HT-29 (cell line): ENCODE data around the gene LHFPL3. TPM values are rescaled to one million over a fixed set of nuclear protein-coding genes. Genes with fewer than 3 reads are reported as not detected.
"Not testable (repeated sequence)": the region's sequence is repeated elsewhere in the genome, so short reads cannot be mapped to it uniquely, and the experiment has no call there.

Experiments used
- DNase-seq: peaks from one replicate; pipeline ENCODE4 v3.0.0-alpha.2; 2015; ENCODE audit warnings: low spot score
- total RNA-seq: library from RNA; depleted of rRNA; stranded (reverse); fragments of >200 nt; shearing (Covaris generic); gene quantifications from 2 replicates; pipeline ENCODE4 v1.2.3, GENCODE V29; 2014

Gene LHFPL3
- total RNA-seq, 1 experiment from 2014 or later = not detected

GRCh38 chr7:104894726-104895521 is 566.5 kb downstream of the LHFPL3 start:
- DNase-seq = no peak

- DNase-seq = no peak
Observed at GRCh38 chr7:104895522-104896236, 567.3 kb downstream of the LHFPL3 start.

- no peak for DNase-seq
Observed at GRCh38 chr7:104898434-104898833, 570.0 kb downstream of the LHFPL3 start.

GRCh38 chr7:104900525-104901239 is 572.3 kb downstream of the LHFPL3 start:
- DNase-seq = no peak

DNA sequence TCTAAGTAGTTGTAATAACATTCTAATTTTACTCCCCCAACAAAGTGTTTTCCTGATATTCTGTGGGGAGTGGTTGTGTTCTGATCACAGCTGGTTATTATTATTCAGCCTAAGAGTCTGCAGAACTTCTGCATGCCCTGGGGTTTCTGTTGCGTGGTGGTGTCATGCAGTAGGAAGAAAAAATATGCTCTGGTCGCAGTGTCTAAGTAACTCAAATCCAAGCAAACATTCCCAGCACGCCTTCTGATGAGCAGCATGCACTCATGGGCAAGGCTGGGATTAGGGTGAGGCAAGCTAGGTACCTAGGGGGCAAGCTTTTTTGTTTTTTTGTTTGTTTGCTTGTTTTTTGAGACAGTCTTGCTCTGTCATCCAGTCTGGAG is 572.8 kb downstream of the LHFPL3 start:
- DNase-seq = no peak

GRCh38 chr7:104902183-104902582 is 573.8 kb downstream of the LHFPL3 start:
- DNase-seq = no peak

- no peak for DNase-seq
Observed at GRCh38 chr7:104903044-104903443, 574.6 kb downstream of the LHFPL3 start.

DNA sequence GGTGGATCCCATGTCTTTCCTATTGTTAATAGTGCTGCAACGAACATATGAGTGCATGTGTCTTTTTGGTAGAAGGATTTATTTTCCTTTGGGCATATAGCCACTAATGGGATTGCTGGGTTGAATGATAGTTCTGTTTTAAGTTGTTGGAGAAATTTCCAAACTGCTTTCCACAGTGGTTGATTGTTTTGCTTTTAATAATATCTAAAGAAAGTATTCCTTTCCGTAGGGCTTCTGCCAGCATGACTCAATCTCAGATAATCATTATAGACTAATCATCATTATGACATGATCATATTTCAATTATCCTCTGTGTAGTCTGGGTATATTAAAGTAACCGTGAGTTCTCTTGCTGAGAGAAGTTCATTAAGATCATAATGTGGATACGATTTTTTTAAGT is 575.4 kb downstream of the LHFPL3 start:
- DNase-seq = no peak

DNA sequence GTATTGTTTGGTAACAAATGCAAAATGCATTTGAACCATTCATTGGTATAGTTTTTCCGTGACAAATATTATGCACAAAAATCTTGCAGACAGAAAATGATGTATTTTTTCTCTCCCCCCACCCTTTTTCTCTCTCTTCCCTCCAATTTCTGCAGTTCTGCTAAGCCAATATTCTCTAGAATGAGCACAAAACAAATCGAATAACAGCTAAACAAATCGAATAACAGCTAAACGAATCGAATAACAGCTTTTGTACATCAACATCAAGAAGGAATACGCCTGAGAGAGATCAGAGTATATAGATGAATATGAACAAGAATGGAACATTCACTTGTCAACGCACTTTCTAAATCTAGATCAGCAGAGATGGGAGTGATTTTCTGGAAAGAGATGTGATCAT is 577.6 kb downstream of the LHFPL3 start:
- DNase-seq = no peak

- no peak for DNase-seq
Observed at GRCh38 chr7:104906556-104906955, 578.2 kb downstream of the LHFPL3 start.

DNA sequence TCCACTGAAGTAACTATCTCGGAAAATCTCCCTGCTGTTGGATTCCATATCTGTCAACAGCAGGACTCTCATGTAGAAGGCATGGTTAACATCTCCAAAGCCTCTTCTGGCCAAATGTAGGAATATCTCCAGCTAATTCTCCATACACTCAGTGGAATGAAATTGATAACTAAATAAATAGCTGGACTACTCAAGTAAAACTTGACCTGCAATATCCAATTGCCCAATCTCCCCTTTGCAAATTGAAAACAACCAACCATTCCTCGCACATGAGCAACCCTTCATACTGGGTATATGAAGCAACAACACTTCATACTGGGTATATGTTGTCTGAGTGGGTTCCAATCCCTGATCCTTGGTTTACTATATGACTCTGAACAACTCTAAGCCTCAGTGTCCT is 580.2 kb downstream of the LHFPL3 start:
- DNase-seq = no peak

GRCh38 chr7:104909096-104909495 is 580.7 kb downstream of the LHFPL3 start:
- no peak for DNase-seq

DNA sequence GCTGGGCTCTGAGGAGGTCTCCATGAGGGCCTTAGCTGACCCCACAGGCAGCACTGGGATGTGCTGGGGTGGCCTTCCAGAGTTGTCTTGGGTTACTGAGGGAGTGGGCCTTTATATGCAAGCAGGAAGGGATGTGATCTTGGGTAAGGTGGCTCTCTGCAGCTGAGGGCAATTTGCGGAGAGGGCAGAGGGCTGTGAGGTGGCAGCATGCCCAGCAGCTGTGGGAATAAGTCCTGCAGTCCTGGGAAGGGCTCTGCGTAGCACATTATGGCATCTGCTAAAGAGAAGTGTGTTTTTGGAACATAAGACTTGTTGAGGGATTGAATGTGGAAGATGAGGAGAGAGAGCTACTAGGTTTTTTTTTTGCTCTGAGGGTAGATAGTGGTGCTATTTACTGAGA is 586.0 kb downstream of the LHFPL3 start:
- no peak for DNase-seq

DNA sequence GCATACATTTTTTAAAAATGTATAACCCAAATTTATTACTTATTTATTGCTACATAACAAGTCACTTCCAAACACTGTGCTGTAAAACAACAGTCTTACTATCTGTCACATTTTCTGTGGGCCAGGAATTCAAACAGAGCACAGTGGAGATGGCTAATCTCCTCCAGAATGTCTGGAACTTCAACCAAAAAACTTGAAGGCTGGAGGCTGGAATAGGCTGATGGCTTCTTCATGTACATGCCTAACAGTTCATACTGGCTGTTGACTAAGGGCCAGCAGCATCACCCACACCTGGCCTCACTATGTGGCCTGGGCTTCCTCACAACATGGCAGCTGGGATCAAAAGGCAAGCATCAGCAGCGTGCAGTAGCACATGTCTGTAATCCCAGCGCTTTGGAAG is 593.2 kb downstream of the LHFPL3 start:
- no peak for DNase-seq

DNA sequence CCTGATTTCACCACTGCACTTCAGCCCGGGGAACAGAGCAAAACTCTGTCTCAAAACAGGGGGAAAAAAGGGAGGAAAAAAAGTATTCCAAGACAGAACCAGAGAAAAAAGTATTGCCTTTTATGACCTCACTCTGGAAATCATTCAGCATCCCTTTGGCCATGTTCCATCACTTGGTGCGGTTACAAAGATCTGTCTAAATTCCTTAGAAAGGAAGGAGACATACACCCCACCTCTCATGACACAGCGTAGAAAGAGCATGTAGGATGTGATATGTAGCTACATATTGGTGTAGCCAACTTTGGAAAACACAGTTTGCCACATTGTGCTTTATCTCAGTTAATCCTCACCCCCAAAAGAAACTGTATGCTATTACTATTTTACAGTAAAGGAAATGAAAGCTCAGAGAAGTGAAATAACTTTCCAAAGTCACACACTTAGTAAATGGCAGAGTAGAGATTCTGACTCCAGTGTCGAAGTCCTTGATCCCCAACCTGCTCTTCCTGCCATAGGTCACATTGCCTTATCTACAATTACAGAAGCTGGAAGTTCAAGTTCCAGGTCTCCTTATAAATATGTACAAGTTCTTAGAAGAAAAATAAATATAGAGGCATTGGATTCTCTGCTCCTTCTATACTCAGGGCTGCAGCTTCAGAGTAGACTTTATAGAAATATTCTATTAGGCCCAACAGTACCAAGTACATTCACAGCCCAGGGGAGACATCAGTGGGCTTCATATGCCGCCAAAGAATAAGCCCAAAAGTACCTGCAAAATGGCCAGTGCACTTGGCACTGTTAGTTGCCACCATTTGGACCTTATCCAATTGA is 594.0 kb downstream of the LHFPL3 start:
- DNase-seq = no peak

- peak; percentile 93 for DNase-seq
Observed at GRCh38 chr7:104923010-104923421, 594.6 kb downstream of the LHFPL3 start.

GRCh38 chr7:104926189-104926588 is 597.8 kb downstream of the LHFPL3 start:
- not testable (repeated sequence) for DNase-seq

- peak; percentile 45 for DNase-seq
Observed at GRCh38 chr7:104926601-104927041, 598.2 kb downstream of the LHFPL3 start.

DNA sequence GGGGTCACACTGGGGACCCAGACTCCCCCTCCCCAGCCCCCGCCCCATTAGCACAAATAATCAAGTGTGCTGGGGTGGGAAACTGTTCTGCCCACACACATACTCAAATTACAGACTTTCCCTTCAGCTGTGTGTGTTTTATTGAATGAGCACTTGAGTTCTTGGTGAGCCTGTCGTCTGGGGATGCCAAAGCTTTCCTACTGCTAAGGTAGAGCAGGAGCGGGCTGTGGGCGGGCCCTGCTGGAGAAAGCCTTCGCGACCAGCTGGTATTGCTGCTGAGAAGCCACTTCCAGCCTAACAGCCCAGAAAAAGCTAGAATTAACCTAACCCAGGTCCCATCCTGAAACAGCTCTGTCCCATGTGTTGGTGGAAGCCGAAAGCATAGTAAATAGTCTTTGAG is 598.7 kb downstream of the LHFPL3 start:
- peak; percentile 86 for DNase-seq

GRCh38 chr7:104928721-104929400 is 600.5 kb downstream of the LHFPL3 start:
- peak; percentile 61 for DNase-seq

DNA sequence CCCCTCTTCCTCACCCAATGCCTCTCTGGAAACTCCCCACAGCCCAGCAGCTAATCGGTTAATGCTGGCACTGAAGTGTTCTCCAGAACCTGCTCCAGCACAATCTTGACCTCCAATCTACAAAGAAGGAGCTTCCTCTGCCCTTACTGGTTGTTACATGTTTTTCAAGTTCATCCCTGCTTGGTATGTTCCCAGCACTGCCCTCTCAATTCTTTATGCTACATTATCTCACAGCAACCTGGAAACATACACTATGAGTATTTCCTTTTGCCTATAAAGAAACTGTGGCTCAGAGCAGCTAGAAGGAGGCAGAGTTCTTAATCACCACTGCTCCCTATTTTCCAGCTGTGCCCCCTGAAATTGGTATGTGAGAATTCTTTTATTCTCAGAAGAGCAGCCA is 601.5 kb downstream of the LHFPL3 start:
- peak; percentile 53 for DNase-seq
